Ectodermal cell (in vitro differentiated cells): ENCODE data around the gene ECPAS.
"Not testable (repeated sequence)": the region's sequence is repeated elsewhere in the genome, so short reads cannot be mapped to it uniquely, and the experiment has no call there.

Experiments
- H3K27ac ChIP-seq: 2 replicates; pipeline ENCODE4 v1.7.0; 2013; ENCODE audit warnings: mild to moderate bottlenecking, low read depth, low read length; ENCODE audit not compliant: insufficient read depth, poor library complexity, severe bottlenecking
- H3K27me3 ChIP-seq: 2 replicates; pipeline ENCODE4 v1.7.0; 2013; ENCODE audit warnings: mild to moderate bottlenecking, low read length; ENCODE audit not compliant: insufficient read depth, control insufficient read depth, poor library complexity, severe bottlenecking
- H3K36me3 ChIP-seq: one replicate; pipeline ENCODE4 v1.7.0; 2013; ENCODE audit warnings: low read length; ENCODE audit not compliant: control insufficient read depth, insufficient read depth
- H3K4me1 ChIP-seq: one replicate; pipeline ENCODE4 v1.7.0; 2013; ENCODE audit warnings: low read length; ENCODE audit not compliant: control insufficient read depth, insufficient read depth
- H3K4me3 ChIP-seq: 2 replicates; pipeline ENCODE4 v1.7.0; 2013; ENCODE audit warnings: low read depth, low read length, control low read depth; ENCODE audit not compliant: insufficient read depth
- H3K9me3 ChIP-seq: 2 replicates; pipeline ENCODE4 v1.7.0; 2013; ENCODE audit warnings: mild to moderate bottlenecking, low read length, moderate library complexity; ENCODE audit not compliant: control insufficient read depth
- WGBS, 2 experiments: methylation state at CpG; one replicate each; pipeline ENCODE4 v1.1.7; 2013; ENCODE audit warnings: missing lambda C conversion rate in 2 of 2; 5-methylcytosine and 5-hydroxymethylcytosine counted together

Gene ECPAS

GRCh38 chr9:111427186-111427585 is 57.0 kb downstream of the ECPAS start:
- H3K36me3 ChIP-seq: peaks cover 8% of the 10 kb centered on the region
- H3K4me3 ChIP-seq: no peak overlapping the region
- H3K4me1 ChIP-seq: no peaks in the 10 kb centered on the region
- no peaks in the 10 kb centered on the region for H3K27me3 ChIP-seq
- no peak overlapping the region for H3K27ac ChIP-seq
- H3K9me3 ChIP-seq: no peaks in the 10 kb centered on the region

DNA sequence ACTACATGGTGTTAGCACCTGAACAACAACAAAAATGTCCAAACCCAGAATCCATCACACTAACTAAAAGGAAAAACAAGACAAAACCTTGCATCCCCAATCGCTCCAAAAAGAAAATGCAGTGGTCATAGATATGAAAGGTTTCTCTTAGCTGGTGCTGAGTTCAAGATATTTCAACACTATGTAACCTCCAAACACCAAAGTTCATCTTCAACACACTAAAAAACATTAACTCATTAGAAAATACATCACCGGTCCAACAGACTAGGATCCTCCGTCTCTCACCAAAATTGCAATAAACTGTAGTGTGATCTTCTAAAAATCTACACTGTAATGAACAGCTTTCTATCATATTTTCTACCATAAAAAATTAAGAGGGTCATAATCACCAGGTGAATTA is 60.8 kb downstream of the ECPAS start:
- 95 to 100% methylated on average over 2 to 3 of the region's 3 CpGs for WGBS, 2 experiments
- Histone ChIP-seq H3K27me3 (no peaks in the 10 kb centered on the region), H3K36me3 (peaks cover 8% of the 10 kb centered on the region), H3K27ac (no peak overlapping the region), H3K4me1 (no peaks in the 10 kb centered on the region), H3K4me3 (no peak overlapping the region), H3K9me3 (no peaks in the 10 kb centered on the region)

- no peak overlapping the region for H3K4me3 ChIP-seq
- H3K4me1 ChIP-seq: no peaks in the 10 kb centered on the region
- WGBS, 2 experiments: 96 to 97% methylated on average over 11 of the region's 11 CpGs
- no peaks in the 10 kb centered on the region for H3K9me3 ChIP-seq
- H3K27me3 ChIP-seq: no peaks in the 10 kb centered on the region
- peaks cover 16% of the 10 kb centered on the region for H3K36me3 ChIP-seq
- no peak overlapping the region for H3K27ac ChIP-seq
These were observed 69.8 kb downstream of the ECPAS start for GRCh38 chr9:111414406-111414805.

DNA sequence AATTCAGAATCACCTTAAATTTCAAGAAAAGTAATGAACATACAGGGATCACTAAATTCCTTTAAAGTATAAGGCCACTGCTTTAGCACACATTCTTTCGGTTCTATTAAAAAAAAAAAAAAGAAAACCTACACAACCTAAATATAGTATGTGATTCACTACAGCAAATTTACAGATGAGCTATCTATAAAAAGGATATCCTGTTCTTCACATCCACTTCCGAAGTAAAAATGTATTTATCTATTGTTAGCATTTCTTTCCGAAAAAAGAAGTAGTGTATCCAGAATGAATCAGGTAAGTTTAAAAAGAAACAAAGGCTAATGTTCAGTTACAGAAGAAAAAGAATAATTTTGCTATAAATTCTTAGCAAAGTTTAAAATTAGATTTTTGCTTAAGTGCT is 70.2 kb downstream of the ECPAS start:
- H3K36me3 ChIP-seq: peaks cover 16% of the 10 kb centered on the region
- H3K4me3 ChIP-seq: no peak overlapping the region
- H3K27me3 ChIP-seq: no peaks in the 10 kb centered on the region
- WGBS, 2 experiments: 96 to 100% methylated on average over 1 to 3 of the region's 3 CpGs
- H3K4me1 ChIP-seq: no peaks in the 10 kb centered on the region
- no peaks in the 10 kb centered on the region for H3K9me3 ChIP-seq
- no peak overlapping the region for H3K27ac ChIP-seq

DNA sequence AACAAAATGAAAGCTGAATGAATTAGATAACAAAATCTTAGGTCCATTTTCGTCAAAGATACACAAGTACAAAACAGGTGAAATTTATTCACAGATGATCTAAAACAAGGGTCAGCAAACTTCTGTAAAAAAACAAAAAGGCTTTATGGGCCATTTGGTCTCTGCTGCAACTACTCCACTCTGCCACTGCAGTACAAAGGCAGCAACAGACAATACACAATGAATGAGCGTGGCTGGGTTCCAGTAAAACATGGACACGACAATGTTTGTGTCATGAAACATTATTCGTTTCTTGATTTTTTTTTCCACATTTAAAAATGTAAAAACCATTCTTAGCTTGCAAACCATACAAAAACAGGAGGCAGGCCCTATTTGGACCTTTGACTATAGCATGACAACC is 71.9 kb downstream of the ECPAS start:
- Histone ChIP-seq H3K4me1 (no peaks in the 10 kb centered on the region), H3K27ac (no peak overlapping the region), H3K36me3 (peaks cover 20% of the 10 kb centered on the region), H3K27me3 (no peaks in the 10 kb centered on the region), H3K9me3 (no peaks in the 10 kb centered on the region), H3K4me3 (no peak overlapping the region)
- 98% methylated on average over 4 of the region's 4 CpGs for WGBS, 2 experiments

DNA sequence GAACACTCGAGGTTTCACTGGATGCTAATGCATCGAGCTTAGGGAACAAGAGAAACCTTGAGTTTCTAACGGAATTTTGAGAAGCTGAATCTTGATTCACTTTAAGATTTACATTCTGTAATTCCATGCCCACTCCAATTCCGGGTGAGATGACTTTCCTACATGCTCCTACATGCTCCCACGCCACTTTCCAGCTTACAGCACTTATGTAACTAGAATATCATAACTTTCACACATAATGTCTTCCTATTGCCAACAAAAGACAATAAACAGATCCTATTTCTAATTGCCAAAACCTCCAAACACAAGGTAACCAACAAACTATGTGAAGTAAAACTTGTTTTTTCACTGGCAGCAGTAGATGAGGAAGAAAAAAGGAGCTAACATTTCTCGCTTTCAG is 72.9 kb downstream of the ECPAS start:
- WGBS, 2 experiments: 95 to 96% methylated on average over 6 of the region's 6 CpGs

DNA sequence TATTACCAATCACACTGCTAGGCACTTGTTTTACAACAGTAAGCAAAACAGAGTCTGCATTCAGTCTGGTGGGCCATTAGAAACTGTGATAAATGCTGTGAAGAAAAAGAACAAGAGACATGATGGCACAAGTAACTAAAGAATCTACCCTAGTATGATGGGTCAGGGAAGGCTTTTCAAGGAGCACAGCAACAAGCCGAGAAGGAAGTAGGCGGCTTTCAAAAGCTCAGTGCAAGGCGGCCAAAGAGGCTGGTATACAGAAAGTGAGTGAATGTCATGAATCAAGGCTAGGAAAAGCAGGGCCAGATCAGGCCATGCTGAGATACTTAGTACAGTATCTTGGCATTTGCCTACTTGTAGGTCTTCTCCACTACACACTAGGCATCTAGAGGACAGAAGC is 76.4 kb downstream of the ECPAS start:
- whole genome bisulfite sequencing, 2 experiments: 86 to 90% methylated on average over 3 of the region's 3 CpGs
- H3K9me3 ChIP-seq: no peaks in the 10 kb centered on the region
- no peak overlapping the region for H3K4me3 ChIP-seq
- H3K27me3 ChIP-seq: no peaks in the 10 kb centered on the region
- H3K27ac ChIP-seq: no peak overlapping the region
- H3K4me1 ChIP-seq: no peaks in the 10 kb centered on the region
- H3K36me3 ChIP-seq: peaks cover 18% of the 10 kb centered on the region

More for the DNA sequence above, 72.9 kb downstream of the ECPAS start:
- Histone ChIP-seq H3K36me3 (peaks cover 21% of the 10 kb centered on the region), H3K4me1 (no peaks in the 10 kb centered on the region), H3K27ac (no peak overlapping the region), H3K27me3 (no peaks in the 10 kb centered on the region), H3K9me3 (no peaks in the 10 kb centered on the region), H3K4me3 (no peak overlapping the region)

- Histone ChIP-seq H3K4me1 (no peaks in the 10 kb centered on the region), H3K4me3 (no peak overlapping the region), H3K9me3 (no peaks in the 10 kb centered on the region), H3K36me3 (peaks cover 23% of the 10 kb centered on the region), H3K27me3 (no peaks in the 10 kb centered on the region), H3K27ac (no peak overlapping the region)
These were observed 78.5 kb downstream of the ECPAS start for GRCh38 chr9:111405701-111406100.

- not testable (repeated sequence) for H3K4me3 ChIP-seq, H3K27ac ChIP-seq, H3K9me3 ChIP-seq, H3K27me3 ChIP-seq, H3K4me1 ChIP-seq
- 92 to 96% methylated on average over 5 of the region's 5 CpGs for WGBS, 2 experiments
- H3K36me3 ChIP-seq: peaks cover 28% of the 10 kb centered on the region
These were observed 82.7 kb downstream of the ECPAS start for GRCh38 chr9:111401486-111401885.

DNA sequence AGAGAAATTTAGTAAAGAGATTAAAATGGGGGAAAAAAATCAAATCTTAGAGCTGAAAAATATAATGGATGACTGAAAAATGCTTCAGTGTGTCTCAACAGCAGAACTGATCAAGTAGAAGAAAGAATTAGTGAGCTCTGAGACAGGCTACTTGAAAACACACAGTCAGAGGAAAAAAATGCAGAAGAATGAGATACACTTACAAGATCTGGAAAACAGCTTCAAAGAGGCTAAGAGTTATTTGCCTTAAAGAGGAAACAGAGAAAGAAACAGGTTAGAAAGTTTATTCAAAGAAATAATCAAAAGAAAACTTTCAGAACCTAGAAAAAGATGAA is 83.7 kb downstream of the ECPAS start:
- no peaks in the 10 kb centered on the region for H3K27me3 ChIP-seq
- no peaks in the 10 kb centered on the region for H3K4me1 ChIP-seq
- no peak overlapping the region for H3K27ac ChIP-seq
- peaks cover 4% of the 10 kb centered on the region for H3K9me3 ChIP-seq
- H3K36me3 ChIP-seq: peaks cover 21% of the 10 kb centered on the region
- H3K4me3 ChIP-seq: no peak overlapping the region

DNA sequence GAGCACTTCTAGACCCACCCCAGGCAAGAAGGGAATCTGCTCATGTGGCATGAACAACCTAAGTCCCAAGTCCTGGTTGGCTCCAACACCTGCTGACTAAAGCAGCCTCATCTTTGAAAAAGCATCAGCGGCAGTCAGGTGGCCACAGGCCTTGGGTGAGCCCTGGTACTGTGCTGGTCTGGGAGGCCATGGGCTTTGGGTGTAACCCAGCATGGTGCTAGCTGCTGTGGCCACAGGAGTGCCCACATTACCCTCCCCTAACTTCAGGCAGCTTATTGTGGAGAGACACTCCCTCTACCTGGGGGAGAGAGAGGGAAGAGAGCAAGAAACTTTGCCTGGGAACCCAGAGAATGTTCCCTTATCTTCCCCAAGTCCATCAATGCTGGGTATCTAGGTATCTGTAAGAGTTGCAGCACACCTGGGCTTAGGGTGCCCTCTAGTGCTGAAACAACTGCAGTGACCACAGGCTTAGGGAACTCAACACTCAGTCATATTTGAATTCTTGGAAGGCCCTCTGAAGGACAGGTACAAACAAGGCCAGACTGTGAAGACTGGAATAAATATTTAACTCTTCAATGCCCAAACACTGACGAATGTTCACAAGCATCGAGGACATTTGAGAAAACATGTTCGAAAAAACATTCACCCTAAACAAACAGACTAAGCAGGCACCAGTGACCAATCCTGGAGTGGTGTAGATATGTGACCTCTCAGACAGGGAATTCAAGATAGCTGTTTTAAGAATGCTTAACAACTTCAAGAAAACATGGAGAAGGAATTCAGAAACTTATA is 84.2 kb downstream of the ECPAS start:
- no peak overlapping the region for H3K27ac ChIP-seq

More for the DNA sequence above, 84.2 kb downstream of the ECPAS start:
- Histone ChIP-seq H3K9me3 (peaks cover 4% of the 10 kb centered on the region), H3K27me3 (no peaks in the 10 kb centered on the region), H3K4me3 (no peak overlapping the region), H3K4me1 (no peaks in the 10 kb centered on the region), H3K36me3 (peaks cover 21% of the 10 kb centered on the region)
- WGBS, 2 experiments: 93 to 96% methylated on average over 4 of the region's 4 CpGs
